ENCODE results near the gene PHEX.

DNA sequence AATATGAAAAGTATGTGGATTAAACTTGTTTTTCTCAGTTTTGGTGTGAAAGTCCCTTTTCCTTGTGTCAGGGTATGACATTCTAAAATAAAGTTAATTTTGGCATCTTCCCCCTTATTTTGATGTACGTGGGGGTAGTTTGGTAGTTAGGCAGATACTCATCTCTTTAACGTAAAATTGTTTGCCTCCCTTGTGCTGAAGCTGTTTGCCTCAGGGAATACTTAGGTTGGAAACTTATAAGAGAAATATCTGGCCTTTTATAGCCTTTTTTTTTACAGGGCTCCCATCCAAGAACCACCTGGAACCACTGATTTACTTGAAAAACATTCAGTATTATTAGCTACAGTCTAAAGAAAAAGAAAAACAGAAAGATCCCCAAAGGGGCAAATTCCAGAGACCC, 85.5 kb downstream of the PHEX start:
- TF ChIP-seq, protein P1, sequence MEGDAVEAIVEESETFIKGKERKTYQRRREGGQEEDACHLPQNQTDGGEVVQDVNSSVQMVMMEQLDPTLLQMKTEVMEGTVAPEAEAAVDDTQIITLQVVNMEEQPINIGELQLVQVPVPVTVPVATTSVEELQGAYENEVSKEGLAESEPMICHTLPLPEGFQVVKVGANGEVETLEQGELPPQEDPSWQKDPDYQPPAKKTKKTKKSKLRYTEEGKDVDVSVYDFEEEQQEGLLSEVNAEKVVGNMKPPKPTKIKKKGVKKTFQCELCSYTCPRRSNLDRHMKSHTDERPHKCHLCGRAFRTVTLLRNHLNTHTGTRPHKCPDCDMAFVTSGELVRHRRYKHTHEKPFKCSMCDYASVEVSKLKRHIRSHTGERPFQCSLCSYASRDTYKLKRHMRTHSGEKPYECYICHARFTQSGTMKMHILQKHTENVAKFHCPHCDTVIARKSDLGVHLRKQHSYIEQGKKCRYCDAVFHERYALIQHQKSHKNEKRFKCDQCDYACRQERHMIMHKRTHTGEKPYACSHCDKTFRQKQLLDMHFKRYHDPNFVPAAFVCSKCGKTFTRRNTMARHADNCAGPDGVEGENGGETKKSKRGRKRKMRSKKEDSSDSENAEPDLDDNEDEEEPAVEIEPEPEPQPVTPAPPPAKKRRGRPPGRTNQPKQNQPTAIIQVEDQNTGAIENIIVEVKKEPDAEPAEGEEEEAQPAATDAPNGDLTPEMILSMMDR (IDR thresholded peaks at IDR 0.05), result no peak
- TF ChIP-seq POLR2A (IDR thresholded peaks at IDR 0.05), result no peak

Data from body of pancreas (tissue), 4 donors.